ENCODE measurements around the gene ETV3L. TPM values are rescaled to one million over a fixed set of nuclear protein-coding genes. Genes with fewer than 3 reads are reported as not detected.

ETV3L gene
- total RNA-seq, 2 donors from 2014 or later: 0.26 TPM; not detected in 1

GRCh38 chr1:157111396-157112165, 12.0 kb upstream of the ETV3L start:
- Mint-ChIP-seq H3K36me3 (ENCODE audit: low read depth) (no peaks in the 10 kb centered on the region), H3K27me3 (ENCODE audit: insufficient read depth) (peaks cover 49% of the 10 kb centered on the region), H3K4me3 (peak overlapping the region; percentile 15), H3K4me1 (peaks cover 60% of the 10 kb centered on the region), H3K27ac (no peak overlapping the region), H3K9me3 (no peaks in the 10 kb centered on the region)
- DNase-seq: peak; percentile 83
- 60 to 81% methylated on average over 4 to 19 of the region's 19 CpGs for WGBS, 2 experiments (ENCODE audit: insufficient coverage in 1 of 2, insufficient read length in 1 of 2)
- H3K4me3 ChIP-seq (ENCODE audit: low read length): no peak overlapping the region
- peak overlapping the region; percentile 6 for H3K9ac ChIP-seq (ENCODE audit: extremely low read depth, low read length, poor library complexity, severe bottlenecking)
- TF ChIP-seq, protein P1, sequence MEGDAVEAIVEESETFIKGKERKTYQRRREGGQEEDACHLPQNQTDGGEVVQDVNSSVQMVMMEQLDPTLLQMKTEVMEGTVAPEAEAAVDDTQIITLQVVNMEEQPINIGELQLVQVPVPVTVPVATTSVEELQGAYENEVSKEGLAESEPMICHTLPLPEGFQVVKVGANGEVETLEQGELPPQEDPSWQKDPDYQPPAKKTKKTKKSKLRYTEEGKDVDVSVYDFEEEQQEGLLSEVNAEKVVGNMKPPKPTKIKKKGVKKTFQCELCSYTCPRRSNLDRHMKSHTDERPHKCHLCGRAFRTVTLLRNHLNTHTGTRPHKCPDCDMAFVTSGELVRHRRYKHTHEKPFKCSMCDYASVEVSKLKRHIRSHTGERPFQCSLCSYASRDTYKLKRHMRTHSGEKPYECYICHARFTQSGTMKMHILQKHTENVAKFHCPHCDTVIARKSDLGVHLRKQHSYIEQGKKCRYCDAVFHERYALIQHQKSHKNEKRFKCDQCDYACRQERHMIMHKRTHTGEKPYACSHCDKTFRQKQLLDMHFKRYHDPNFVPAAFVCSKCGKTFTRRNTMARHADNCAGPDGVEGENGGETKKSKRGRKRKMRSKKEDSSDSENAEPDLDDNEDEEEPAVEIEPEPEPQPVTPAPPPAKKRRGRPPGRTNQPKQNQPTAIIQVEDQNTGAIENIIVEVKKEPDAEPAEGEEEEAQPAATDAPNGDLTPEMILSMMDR (conservative IDR thresholded peaks at IDR 0.05): no peak
- no peaks in the 10 kb centered on the region for H3K36me3 ChIP-seq (ENCODE audit: control insufficient read depth, insufficient read depth, low read length)
- H3K27me3 ChIP-seq (ENCODE audit: control insufficient read depth, insufficient read depth, low read length, poor library complexity, severe bottlenecking): no peaks in the 10 kb centered on the region
- no peak overlapping the region for H3K27ac ChIP-seq (ENCODE audit: low read depth, low read length)
- peaks cover 10% of the 10 kb centered on the region for H3K4me1 ChIP-seq (ENCODE audit: control insufficient read depth, insufficient read depth, low read length)
- no peaks in the 10 kb centered on the region for H3K9me3 ChIP-seq (ENCODE audit: control insufficient read depth, low read length)

DNA sequence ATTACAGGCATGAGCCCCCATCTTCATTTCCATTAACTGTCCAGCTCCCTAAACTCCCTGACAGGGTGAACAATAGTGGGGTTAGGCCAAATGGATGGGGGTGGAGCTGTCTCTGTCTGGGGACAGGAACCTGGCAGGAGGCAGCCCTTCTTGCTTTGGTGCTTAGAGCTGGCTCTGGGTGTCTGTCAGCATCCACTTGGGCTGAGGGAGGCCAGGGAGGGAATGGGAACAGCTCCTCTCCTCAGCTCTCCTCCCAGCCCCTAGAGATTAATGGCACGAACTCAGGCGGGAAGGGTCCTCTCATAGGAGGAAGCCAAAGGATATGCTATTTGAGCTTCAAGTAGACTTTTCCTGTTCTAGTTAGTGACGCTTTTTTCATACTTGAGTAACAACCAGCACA, 11.1 kb upstream of the ETV3L start:
- H3K27ac Mint-ChIP-seq: no peak overlapping the region
- H3K4me1 ChIP-seq (ENCODE audit: control insufficient read depth, insufficient read depth, low read length): peaks cover 9% of the 10 kb centered on the region
- H3K27ac ChIP-seq (ENCODE audit: low read depth, low read length): no peak overlapping the region
- H3K27me3 ChIP-seq (ENCODE audit: control insufficient read depth, insufficient read depth, low read length, poor library complexity, severe bottlenecking): no peaks in the 10 kb centered on the region
- no peaks in the 10 kb centered on the region for H3K36me3 Mint-ChIP-seq (ENCODE audit: low read depth)
- TF ChIP-seq, protein P1 (conservative IDR thresholded peaks at IDR 0.05): no peak
- H3K36me3 ChIP-seq (ENCODE audit: control insufficient read depth, insufficient read depth, low read length): no peaks in the 10 kb centered on the region
- 88 to 92% methylated on average over 3 of the region's 3 CpGs for WGBS, 2 experiments (ENCODE audit: insufficient coverage in 1 of 2, insufficient read length in 1 of 2)
- H3K9ac ChIP-seq (ENCODE audit: extremely low read depth, low read length, poor library complexity, severe bottlenecking): no peak overlapping the region
- H3K4me3 Mint-ChIP-seq: no peak overlapping the region
- no peak overlapping the region for H3K4me3 ChIP-seq (ENCODE audit: low read length)
- H3K9me3 ChIP-seq (ENCODE audit: control insufficient read depth, low read length): no peaks in the 10 kb centered on the region
- H3K27me3 Mint-ChIP-seq (ENCODE audit: insufficient read depth): peaks cover 56% of the 10 kb centered on the region
- peaks cover 60% of the 10 kb centered on the region for H3K4me1 Mint-ChIP-seq
- no peaks in the 10 kb centered on the region for H3K9me3 Mint-ChIP-seq
- DNase-seq: peak; percentile 55

- Histone ChIP-seq H3K9me3 (ENCODE audit: control insufficient read depth, low read length) (no peaks in the 10 kb centered on the region), H3K4me3 (ENCODE audit: low read length) (no peak overlapping the region), H3K36me3 (ENCODE audit: control insufficient read depth, insufficient read depth, low read length) (no peaks in the 10 kb centered on the region), H3K27ac (ENCODE audit: low read depth, low read length) (no peak overlapping the region), H3K4me1 (ENCODE audit: control insufficient read depth, insufficient read depth, low read length) (peaks cover 13% of the 10 kb centered on the region), H3K27me3 (ENCODE audit: control insufficient read depth, insufficient read depth, low read length, poor library complexity, severe bottlenecking) (no peaks in the 10 kb centered on the region), H3K9ac (ENCODE audit: extremely low read depth, low read length, poor library complexity, severe bottlenecking) (no peak overlapping the region)
- TF ChIP-seq, protein P1 (conservative IDR thresholded peaks at IDR 0.05): no peak
- H3K9me3 Mint-ChIP-seq: no peaks in the 10 kb centered on the region
- H3K27ac Mint-ChIP-seq: no peak overlapping the region
- DNase-seq: no peak
- 90 to 100% methylated on average over 2 to 6 of the region's 6 CpGs for WGBS, 2 experiments (ENCODE audit: insufficient coverage in 1 of 2, insufficient read length in 1 of 2)
- H3K27me3 Mint-ChIP-seq (ENCODE audit: insufficient read depth): peaks cover 56% of the 10 kb centered on the region
- no peaks in the 10 kb centered on the region for H3K36me3 Mint-ChIP-seq (ENCODE audit: low read depth)
- no peak overlapping the region for H3K4me3 Mint-ChIP-seq
- peaks cover 60% of the 10 kb centered on the region for H3K4me1 Mint-ChIP-seq
Measured at GRCh38 chr1:157110003-157110402, 10.4 kb upstream of the ETV3L start.
